Skin epidermis (tissue), 12 donors: ENCODE data around the gene TMPRSS6.
"Not testable (repeated sequence)": the region's sequence is repeated elsewhere in the genome, so short reads cannot be mapped to it uniquely, and the experiment has no call there.

ENCODE experiments used
- H3K27ac ChIP-seq, 21 experiments: fragments of 200-600 bp; sonication (generic) in 11 of 21; one replicate each; pipeline ENCODE4 v1.5.0; 2020; ENCODE audit warnings: mild to moderate bottlenecking in 3 of 21, inconsistent platforms in 2 of 21, moderate library complexity in 2 of 21
- H3K4me3 ChIP-seq, 7 experiments: fragments of 200-600 bp; sonication (generic) in 2 of 7; one replicate each; pipeline ENCODE4 v1.5.0; 2020; ENCODE audit warnings: inconsistent platforms in 2 of 7, mild to moderate bottlenecking in 2 of 7, moderate library complexity in 1 of 7

TMPRSS6 gene

DNA sequence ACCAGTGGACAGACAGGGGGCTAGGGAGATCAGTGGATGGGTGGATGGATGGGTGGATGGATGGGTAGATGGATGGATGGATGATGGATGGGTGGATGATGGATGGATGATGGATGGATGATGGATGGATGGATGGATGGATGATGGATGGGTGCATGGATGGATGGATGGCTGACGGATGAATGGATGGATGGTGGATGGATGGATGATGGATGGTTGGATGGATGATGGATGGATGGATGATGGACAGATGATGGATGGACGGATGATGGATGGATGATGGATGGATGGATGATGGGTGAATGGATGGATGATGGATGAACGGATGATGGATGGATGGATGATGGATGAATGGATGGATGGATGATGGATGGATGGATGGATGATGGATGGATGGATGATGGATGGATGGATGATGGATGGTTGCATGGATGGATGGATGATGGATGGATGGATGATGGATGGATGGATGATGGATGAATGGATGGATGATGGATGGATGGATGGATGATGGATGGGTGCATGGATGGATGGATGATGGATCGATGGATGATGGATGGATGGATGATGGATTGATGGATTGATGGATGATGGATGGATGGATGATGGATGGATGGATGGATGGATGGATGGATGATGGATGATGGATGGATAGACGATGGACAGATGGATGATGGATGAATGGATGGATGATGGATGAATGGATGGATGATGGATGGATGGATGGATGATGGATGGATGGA, 37.5 kb downstream of the TMPRSS6 start:
- not testable (repeated sequence) for H3K27ac ChIP-seq, H3K4me3 ChIP-seq

DNA sequence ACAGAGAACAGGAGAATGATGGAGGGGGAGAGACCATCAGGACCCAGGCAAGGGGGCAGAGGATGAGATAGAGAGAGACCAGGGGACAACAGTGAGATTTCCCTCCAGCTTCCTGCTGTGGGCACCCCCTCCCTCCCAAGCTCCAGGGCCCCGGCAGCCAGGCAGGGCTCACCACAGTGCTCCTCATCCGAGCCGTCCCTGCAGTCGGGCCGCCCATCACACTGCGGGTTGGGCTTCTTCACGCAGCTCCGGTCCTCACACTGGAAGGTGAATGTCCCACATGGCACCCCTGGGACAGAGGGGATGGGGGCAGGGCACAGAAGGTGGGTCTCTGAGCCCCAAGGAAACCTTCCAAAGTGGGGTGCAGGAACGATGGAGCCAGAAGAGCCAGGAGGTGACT, 38.8 kb downstream of the TMPRSS6 start:
- H3K4me3 ChIP-seq: no peak overlapping the region
- no peak overlapping the region for H3K27ac ChIP-seq

DNA sequence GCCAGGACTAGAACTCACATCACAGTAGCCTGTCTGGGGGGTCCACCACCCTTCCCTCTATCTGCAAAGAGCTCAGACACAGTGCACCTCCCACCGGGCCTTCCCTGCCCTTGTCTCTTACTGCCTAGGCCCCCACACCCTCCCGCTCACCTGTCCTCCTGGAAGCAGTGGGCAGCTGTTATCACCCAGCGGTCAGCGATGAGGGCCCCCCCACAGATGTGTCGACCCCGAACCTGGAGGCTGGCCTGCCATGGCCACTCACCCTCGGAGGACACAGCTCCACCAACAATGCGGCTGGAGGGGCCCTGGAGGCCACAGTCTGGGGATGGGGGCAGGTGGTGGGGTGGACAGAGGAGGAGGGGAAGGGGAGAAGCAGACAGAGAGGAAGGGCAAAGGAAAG, 39.2 kb downstream of the TMPRSS6 start:
- Histone ChIP-seq H3K4me3 (no peak overlapping the region), H3K27ac (no peak overlapping the region)

DNA sequence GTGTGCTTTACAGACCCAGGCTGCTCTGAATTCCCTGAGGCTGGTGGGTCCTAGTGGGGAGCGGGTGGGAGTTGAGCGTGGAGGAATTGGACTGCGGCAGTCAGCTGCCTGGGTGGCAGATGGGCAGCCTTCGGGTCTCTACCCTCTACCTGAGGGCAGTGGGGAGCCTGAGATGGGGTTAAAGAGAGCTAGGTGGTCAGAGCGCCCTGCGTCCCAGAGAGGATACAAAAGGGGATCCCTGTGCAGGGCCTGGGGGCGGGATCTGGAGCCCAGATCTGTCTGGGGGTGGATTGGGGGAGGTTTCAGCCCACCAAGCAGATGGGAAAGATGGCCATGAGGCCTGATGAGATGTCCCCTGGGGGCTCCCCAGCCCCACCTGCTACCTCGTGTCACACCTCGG, 39.8 kb downstream of the TMPRSS6 start:
- Histone ChIP-seq H3K27ac (no peak overlapping the region), H3K4me3 (no peak overlapping the region)

DNA sequence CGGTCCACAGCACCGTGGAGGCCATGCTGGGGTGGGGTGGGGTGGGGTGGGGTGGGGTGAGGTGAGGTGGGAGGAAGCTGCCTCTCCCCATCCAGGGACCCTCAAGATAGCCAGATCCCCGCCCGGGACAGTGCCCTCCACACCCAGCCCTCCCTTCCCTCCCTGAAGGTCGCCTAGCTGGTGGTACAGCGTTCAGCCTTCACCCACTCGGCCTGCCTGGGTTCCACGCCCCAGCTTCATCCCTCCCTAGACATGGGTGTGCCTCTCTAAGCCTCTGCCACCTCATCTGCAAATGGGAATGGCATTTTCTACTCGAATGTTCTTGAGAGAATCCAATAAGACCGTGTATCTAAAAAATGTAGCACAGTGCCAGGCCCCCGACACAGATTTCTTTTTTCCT, 40.2 kb downstream of the TMPRSS6 start:
- Histone ChIP-seq H3K4me3 (no peak overlapping the region), H3K27ac (no peak overlapping the region)

DNA sequence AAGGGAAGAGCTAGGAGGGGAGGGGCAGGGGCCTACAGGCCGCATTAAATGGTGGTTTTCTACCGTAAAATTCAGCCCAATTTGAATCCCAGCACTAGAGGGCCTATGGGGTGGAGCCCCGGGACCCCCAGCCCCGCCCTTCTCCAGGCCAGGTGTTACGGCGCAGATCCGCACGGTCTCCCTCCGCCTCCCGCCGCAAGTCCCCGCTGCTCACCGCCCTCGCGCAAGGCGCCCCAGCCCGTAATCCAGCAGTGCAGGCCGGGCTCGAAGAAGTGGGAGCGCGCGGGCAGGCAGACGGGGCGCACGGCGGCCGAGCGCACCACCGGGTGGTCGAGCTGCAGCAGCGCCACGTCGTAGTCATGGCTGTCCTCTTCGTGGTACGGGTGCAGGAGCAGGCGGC, 40.7 kb downstream of the TMPRSS6 start:
- Histone ChIP-seq H3K27ac (no peak overlapping the region), H3K4me3 (no peak overlapping the region)

DNA sequence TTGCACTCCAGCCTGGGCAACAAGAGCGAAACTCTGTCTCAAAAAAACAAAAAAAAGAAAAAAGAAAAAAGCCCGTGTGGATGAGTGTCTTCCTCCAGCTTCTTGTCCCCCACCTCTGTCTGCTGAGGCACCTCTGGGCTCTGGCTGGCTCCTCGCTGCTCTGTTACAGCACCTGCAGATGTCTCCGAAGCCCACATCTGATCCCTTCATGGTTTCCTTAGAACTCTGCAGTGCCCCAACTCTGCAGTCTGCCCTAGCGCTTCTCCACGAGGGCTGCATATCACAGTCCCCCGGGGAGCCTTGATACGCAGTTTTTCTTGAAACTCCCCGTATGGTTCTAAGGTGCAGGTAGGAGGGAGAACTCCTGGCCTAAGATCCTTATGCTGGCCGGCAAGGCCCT, 42.1 kb downstream of the TMPRSS6 start:
- H3K4me3 ChIP-seq: no peak overlapping the region
- no peak overlapping the region for H3K27ac ChIP-seq

DNA sequence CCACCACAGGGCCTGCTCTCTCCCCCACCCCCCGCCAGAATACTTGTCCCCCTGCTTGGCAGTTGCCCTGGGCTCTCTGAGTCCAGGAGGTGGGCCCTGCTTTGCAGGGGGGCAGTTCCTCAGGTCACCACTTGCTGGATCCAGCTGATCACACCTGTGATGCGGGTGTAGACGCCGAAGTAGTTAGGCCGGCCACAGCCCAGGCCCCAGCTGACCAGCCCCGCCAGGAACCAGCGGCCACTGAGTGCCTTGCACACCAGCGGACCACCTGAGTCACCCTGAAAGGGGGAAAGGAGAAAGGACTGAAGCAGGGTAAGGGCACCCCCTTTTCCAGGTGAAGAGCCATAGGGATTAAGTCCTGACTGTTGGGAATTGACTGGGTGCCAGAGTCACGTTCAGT, 43.6 kb downstream of the TMPRSS6 start:
- Histone ChIP-seq H3K27ac (no peak overlapping the region), H3K4me3 (no peak overlapping the region)

DNA sequence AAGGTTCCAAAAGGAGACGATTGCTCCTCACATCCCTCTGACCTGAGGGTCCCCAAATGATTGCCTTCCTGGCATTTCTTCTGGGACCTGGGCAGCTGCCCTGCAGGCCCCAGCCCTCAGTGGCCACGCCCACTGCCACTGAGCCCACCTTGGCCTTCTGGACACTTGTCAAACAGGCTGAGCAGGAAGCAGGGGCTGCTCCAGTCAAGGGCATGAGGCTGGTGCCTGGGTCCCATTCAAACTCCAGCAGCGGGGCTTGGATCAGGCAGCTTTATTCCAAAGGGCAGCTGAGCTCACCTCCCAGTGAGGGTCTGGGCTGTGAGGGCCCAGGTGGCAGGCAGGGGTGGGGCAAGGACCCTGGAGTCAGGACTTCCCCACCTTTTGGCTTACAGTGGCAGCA, 44.3 kb downstream of the TMPRSS6 start:
- no peak overlapping the region for H3K27ac ChIP-seq
- H3K4me3 ChIP-seq: no peak overlapping the region

DNA sequence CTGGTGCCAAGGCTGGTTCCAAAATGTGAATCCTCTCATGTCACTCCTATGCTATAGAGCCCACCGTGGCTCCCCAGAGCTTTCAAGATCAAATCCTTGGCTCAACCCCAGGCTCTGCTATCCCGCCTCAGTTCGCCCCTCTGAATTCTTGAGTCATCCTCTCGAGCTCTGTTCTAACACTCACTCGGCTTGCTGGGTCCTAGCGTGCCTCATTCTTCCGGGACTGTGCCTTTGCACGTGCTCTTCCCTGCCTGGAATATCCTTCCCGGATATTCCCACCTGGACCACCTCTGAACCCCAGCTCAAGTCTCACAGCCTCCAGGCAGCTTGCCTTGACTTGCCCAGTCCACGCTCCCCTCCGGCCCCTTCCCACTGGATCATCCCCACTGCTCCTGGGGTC, 45.0 kb downstream of the TMPRSS6 start:
- Histone ChIP-seq H3K27ac (no peak overlapping the region), H3K4me3 (no peak overlapping the region)

DNA sequence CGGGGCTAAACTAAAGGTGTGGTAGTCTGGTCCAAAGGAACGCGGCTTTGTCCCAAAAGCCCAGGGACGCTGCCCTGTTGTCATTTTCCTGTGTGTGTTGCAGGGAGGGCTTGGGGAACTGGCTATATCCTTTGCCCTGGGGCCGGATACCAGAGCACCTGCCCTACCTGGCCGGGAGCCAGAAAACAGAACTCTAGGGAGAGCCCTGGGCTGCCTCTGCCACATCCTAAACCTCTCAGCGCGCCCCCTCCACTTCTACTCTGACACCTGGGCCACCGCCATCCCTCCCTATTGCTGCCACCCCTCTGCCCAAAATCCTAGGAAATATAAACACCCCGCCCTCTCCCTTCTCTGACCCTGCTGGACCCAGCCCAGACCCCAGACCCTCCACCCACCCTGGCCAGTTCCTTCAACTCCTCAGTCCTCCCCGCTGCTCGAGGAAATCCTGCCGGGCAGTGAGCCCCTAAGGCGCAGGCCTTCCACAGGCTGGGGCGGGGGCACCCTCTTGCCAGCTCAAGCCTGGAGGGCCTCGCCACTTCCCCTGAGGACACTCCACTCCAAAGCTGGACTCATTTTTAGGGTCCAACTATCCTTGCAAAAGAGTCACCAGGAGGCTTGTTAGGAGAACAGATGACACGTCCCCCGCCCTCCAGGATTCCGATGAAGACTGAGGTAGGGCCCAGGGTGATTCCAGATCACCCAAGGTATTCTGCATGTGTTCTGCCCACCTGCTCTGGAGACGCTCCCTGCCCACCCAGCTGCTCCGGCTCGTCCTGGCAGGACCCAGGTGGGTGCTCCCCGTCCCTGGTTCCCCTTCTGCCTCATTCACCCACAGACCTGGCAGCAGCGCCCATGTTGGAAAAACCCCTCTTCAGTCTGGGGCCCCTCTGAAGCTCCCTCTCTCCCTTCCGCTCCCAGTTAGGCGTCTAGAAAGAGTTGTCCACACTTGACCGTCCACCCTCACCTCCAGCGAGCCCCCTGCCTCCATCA, 45.8 kb downstream of the TMPRSS6 start:
- Histone ChIP-seq H3K4me3 (no peak overlapping the region), H3K27ac (no peak overlapping the region)

DNA sequence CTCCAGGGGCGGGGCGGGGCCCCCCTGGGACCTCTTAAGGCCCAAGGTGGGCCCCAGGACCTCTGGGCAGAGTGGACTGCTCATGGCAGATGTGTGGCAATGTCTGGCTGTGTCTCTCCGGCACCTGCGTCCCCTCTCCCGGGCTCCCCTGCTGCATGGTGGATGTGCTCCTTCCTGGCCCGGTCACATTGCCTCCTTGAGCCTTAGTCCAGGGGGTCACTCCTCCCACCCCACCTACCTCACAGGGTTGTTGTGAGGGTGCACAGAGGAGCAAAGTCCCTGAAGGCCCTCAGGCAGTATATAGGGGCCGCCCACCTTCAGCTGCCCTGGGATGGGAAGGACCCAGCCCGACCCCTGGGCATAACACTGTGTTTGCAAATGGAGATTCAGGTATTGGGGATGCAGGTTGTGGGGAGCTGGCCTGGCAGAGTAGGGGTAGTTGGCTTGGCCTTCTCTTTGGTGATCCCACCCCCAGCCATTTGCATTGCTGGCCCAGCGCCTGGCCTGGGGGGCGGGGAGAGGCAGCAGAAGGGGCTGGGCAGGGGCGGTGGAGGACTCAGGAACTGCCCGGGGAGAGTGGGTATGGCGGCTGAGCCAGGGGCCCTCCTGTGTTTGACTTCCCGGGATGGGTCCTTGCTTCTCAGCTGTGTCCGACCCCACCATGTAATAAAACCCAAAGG, 46.7 kb downstream of the TMPRSS6 start:
- no peak overlapping the region for H3K4me3 ChIP-seq
- H3K27ac ChIP-seq: no peak overlapping the region

DNA sequence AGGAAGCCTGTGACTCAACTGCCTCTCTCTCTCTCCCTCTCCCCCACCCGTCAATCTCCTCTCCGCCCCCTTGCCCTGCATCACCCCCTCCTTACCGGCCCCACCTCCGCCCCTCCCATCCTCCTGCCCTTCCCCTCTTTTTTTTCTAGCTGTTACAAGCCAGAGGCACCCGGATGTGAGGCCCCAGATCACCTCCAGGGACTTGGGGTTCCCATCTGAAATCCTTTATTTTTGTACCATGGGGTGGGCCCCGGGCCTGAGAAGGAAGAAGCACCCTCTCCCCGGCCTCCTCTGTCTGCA, 47.2 kb downstream of the TMPRSS6 start:
- H3K4me3 ChIP-seq: no peak overlapping the region
- no peak overlapping the region for H3K27ac ChIP-seq

DNA sequence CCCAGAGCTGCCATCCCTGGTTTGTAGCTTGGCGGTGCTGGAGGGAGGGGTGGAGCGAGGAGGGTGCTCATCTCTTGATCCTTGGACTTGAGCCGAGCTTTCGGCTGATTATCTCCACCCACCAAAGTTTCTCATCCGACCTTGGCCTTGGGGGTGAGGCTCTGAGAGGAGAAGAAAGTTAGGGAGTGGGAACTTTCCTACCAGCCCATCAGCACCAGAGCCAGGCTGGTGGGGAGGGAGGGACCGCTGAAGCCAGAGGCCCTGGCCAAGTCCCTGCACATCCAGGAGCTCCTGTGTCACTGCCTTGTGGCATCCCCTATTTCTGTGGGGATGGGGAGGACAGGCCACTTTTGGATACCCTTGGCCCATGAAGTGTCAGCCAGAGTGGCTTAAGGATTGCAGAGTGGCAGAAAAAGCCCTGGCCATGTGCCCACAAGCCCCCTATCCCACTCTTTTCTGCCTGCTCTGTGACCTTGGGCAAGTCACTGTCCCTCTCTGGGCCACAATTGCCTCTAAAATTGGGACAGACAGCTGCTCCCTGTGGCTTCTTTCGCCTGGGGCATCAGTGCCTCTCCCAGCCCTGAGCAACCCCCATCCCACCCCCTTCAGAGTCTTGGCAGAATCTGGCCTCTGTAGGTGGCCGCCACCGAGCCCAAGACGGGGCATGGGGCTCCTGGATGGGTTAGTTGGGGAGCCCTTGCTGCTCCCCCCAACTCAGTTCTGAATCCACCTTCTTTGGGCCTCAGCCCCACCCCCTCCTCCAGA, 47.7 kb downstream of the TMPRSS6 start:
- no peak overlapping the region for H3K4me3 ChIP-seq
- H3K27ac ChIP-seq: no peak overlapping the region

DNA sequence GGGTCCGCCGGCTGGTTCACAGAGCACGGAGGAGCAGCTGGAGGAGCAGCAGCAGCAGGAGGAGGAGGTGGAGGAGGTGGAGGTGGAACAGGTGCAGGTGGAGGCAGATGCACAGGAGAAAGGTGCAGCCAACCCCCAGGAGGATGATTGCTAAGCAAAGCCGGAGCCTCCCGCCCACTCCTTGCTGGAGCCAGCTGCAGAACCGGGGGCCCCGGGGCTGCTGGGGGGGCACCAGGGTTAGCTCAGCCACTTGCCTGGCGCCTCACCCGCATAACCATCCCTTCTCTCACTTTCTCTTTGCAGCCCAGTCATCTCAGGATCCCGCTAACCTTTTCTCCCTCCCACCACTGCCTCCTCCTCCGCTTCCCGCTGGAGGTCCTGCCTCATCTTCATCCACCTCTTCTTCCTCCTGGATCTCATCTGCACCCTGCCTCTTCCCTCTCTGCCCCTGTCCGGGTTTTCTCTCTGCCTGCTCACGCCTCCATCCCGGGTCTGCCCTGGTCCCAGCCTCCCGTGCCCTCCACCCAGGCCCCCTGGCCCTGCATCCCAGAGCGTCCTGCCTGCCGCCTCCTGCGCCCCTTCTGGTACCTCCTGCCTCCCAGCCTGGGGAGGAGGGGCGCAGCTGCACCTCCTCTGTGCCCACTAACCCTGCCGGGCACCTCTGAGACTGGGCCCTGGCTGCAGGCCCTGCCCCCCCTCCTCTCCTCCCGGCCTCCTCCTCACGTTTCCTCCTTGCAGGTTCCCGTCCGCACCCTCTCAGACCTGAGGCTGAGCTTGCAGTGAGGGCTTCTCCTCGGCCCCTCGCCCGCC, 48.5 kb downstream of the TMPRSS6 start:
- Histone ChIP-seq H3K4me3 (no peak overlapping the region), H3K27ac (no peak overlapping the region)

DNA sequence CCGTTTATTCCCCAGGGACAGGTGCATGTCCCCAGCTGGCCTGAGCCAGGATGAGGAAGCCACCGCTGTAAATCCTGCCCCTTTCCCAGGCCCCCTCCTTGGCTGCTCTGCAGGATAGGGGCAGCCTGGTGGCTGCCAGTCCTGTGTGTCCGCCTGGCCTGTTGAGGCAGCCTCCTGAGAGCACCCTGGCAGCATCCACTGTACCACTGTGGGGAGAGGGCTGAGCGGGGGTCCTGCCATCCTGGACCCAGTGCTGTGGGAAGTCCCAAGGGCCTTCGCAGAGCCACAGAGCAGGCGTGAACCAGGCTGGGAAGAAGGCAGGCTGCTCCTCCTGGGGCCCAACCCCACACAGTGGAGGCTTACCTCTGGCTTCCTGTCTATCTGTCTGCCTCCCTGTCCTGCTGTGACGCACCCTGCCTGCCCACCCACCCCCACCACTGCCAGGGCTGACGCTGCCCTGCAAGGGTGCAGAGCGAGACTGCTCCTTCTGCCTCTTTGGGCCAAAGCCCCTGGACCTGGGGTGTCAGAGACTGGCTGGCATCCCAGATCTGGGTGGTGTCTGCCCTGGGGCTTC, 49.5 kb downstream of the TMPRSS6 start:
- peak overlapping the region in 1 of 21 experiments; percentile 37 for H3K27ac ChIP-seq
- H3K4me3 ChIP-seq: no peak overlapping the region

DNA sequence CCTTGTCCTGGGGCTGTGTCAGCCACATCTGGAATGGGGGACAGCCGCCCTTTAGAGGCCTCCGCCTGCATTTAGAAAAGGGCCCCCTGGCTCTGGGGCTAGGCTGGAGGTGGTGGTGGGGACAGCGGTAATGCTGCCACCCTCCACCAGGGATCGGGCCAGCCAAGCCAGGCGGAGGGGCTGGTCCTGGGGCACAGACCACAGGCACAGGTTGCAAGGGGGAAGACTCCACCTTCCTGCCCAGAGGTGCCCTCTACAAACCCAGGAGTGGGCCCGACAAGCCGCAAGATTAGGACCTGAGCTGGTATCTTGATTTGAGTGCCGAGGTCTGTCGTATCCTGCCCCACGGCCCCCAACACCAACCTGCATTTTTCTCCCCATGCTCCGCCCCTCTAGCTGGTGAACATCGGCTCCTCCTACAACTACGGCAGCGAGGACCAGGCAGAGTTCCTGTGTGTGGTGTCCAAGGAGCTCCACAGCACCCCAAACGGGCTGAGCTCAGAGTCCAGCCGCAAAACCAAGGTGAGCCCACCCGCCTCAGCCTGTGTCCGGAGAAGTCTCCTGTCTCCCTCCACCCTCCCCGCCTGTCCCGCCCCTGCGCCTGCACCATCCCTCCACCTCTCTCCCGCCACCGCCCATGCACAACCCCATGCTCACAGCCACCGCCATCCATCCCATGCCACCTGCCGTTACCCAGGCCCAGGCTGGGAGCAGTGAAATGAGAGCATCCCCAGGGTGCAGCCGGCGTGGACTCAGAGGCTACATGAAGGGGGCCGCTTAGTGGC, 50.4 kb downstream of the TMPRSS6 start:
- Histone ChIP-seq H3K27ac (no peak overlapping the region), H3K4me3 (no peak overlapping the region)
